Lower lobe of right lung (tissue), 2 donors: ENCODE results near the gene MAP3K15. TPM values are rescaled to one million over a fixed set of nuclear protein-coding genes. Genes with fewer than 3 reads are reported as not detected.
"Not testable (repeated sequence)": the region's sequence is repeated elsewhere in the genome, so short reads cannot be mapped to it uniquely, and the experiment has no call there.

Experiments used
- ATAC-seq, 2 donors: fragments of 200-7000 bp; cut with Tn5 transposase; one replicate each; pipeline ENCODE4 v1.9.1; 2020 to 2022; ENCODE audit warnings: mild to moderate bottlenecking in 2 of 2, moderate library complexity in 2 of 2
- DNase-seq: peaks from one replicate; pipeline ENCODE4 v3.0.0-alpha.2; 2020
- H3K27ac ChIP-seq: fragments of 200-600 bp; one replicate; pipeline ENCODE4 v1.8.0; 2022
- H3K27me3 ChIP-seq: fragments of 200-600 bp; one replicate; pipeline ENCODE4 v1.8.0; 2022; ENCODE audit warnings: low read depth
- H3K36me3 ChIP-seq: fragments of 200-600 bp; one replicate; pipeline ENCODE4 v1.8.0; 2022; ENCODE audit warnings: mild to moderate bottlenecking
- H3K4me1 ChIP-seq: fragments of 200-600 bp; one replicate; pipeline ENCODE4 v1.8.0; 2022
- H3K4me3 ChIP-seq: fragments of 200-600 bp; one replicate; pipeline ENCODE4 v1.8.0; 2022; ENCODE audit warnings: mild to moderate bottlenecking
- H3K9me3 ChIP-seq: fragments of 200-600 bp; one replicate; pipeline ENCODE4 v1.8.0; 2022
- CTCF ChIP-seq: fragments of 200-600 bp; IDR thresholded peaks from one replicate; pipeline ENCODE4 v1.8.0; 2022; ENCODE audit warnings: antibody characterized with exemption, mild to moderate bottlenecking
- intact Hi-C: fragments of 100-400 bp; cut with DNase I; formaldehyde crosslinking; loops from one replicate; pipeline ENCODE4 v1.11.0; 2022
- total RNA-seq: library from RNA; stranded (reverse); fragmentation: NEBNext Ultra II Directional; extraction: Animal tissue kit (Norgen Biotek cat#: 25700); gene quantifications from one replicate; pipeline ENCODE4 v1.2.1, GENCODE V29; 2021
- donor health status: DM: no; HTN: yes; CAD: no; lungs with severe emphysema.

Gene MAP3K15
- total RNA-seq, 1 donor from 2014 or later = 3.2 TPM

GRCh38 chrX:19479458-19479857 lies 35.9 kb downstream of the MAP3K15 start:
- DNase-seq (no peak), ATAC-seq (no peak)
- H3K36me3 ChIP-seq = no peaks in the 10 kb centered on the region
- H3K4me3 ChIP-seq = no peak overlapping the region
- H3K27ac ChIP-seq = no peak overlapping the region
- intact Hi-C loops = no loop called here
- no peaks in the 10 kb centered on the region for H3K27me3 ChIP-seq
- no peaks in the 10 kb centered on the region for H3K4me1 ChIP-seq
- no peaks in the 10 kb centered on the region for H3K9me3 ChIP-seq
- TF ChIP-seq CTCF = no peak

GRCh38 chrX:19468383-19468782 lies 46.9 kb downstream of the MAP3K15 start:
- H3K4me1 ChIP-seq, H3K27ac ChIP-seq, H3K4me3 ChIP-seq, DNase-seq, H3K9me3 ChIP-seq, intact Hi-C loops, H3K36me3 ChIP-seq, ATAC-seq, H3K27me3 ChIP-seq: not testable (repeated sequence)

- intact Hi-C loops = no loop called here
- Histone ChIP-seq H3K36me3 (no peaks in the 10 kb centered on the region), H3K9me3 (no peaks in the 10 kb centered on the region), H3K4me1 (no peaks in the 10 kb centered on the region), H3K4me3 (no peak overlapping the region), H3K27me3 (no peaks in the 10 kb centered on the region), H3K27ac (no peak overlapping the region)
- DNase-seq (no peak), ATAC-seq (peak in 1 of 2 donors; percentile 65)
- no peak for TF ChIP-seq CTCF
Observed at GRCh38 chrX:19462879-19463278, 52.4 kb downstream of the MAP3K15 start.

- intact Hi-C loops = no loop called here
- no peak for ATAC-seq
- TF ChIP-seq CTCF = no peak
Observed at GRCh38 chrX:19462231-19462630, 53.1 kb downstream of the MAP3K15 start.

GRCh38 chrX:19457662-19458061 lies 57.6 kb downstream of the MAP3K15 start:
- H3K4me3 ChIP-seq = no peak overlapping the region
- no peaks in the 10 kb centered on the region for H3K4me1 ChIP-seq
- DNase-seq (no peak), ATAC-seq (no peak)
- intact Hi-C loops = no loop called here
- TF ChIP-seq CTCF = no peak
- no peaks in the 10 kb centered on the region for H3K36me3 ChIP-seq
- H3K9me3 ChIP-seq = no peaks in the 10 kb centered on the region
- H3K27ac ChIP-seq = no peak overlapping the region
- no peaks in the 10 kb centered on the region for H3K27me3 ChIP-seq

More at GRCh38 chrX:19462231-19462630, 53.1 kb downstream of the MAP3K15 start:
- DNase-seq = no peak
- Histone ChIP-seq H3K4me1 (no peaks in the 10 kb centered on the region), H3K27ac (no peak overlapping the region), H3K36me3 (no peaks in the 10 kb centered on the region), H3K4me3 (no peak overlapping the region), H3K9me3 (no peaks in the 10 kb centered on the region), H3K27me3 (no peaks in the 10 kb centered on the region)

GRCh38 chrX:19448077-19448476 lies 67.2 kb downstream of the MAP3K15 start:
- no peak for TF ChIP-seq CTCF
- intact Hi-C loops = no loop called here
- Histone ChIP-seq H3K4me3 (no peak overlapping the region), H3K4me1 (no peaks in the 10 kb centered on the region), H3K27ac (no peak overlapping the region), H3K27me3 (no peaks in the 10 kb centered on the region), H3K9me3 (no peaks in the 10 kb centered on the region), H3K36me3 (no peaks in the 10 kb centered on the region)
- DNase-seq (no peak), ATAC-seq (no peak)
